GM12892 (cell line): ENCODE measurements around the gene CBFA2T2.

Experiments used
- DNase-seq: peaks from one replicate; pipeline ENCODE4 v3.0.0; 2011; ENCODE audit not compliant: insufficient read length
- FAIRE-seq: peaks from 2 replicates; lab custom pipeline; 2011; peaks lifted over from hg19 to GRCh38; lab: Jason Lieb, UNC
- POLR2A ChIP-seq: IDR thresholded peaks from 2 replicates; pipeline ENCODE4 v1.6.1; 2011; ENCODE audit warnings: low read depth, low read length, control low read depth
- POLR2AphosphoS5 ChIP-seq: IDR thresholded peaks from 2 replicates; pipeline ENCODE4 v1.6.1; 2011; ENCODE audit warnings: low read depth, low read length, control low read depth
- TAF1 ChIP-seq: IDR thresholded peaks from 2 replicates; pipeline ENCODE4 v1.6.1; 2011; ENCODE audit warnings: low read depth, mild to moderate bottlenecking, control low read depth, low read length, borderline replicate concordance

Gene CBFA2T2

GRCh38 chr20:33663161-33664084 is 173.5 kb downstream of the CBFA2T2 start:
- TF ChIP-seq POLR2A, result peak; percentile 84
- peak; percentile 62; the same call in 1 of the 2 replicates for TF ChIP-seq TAF1
- peak; percentile 83 for TF ChIP-seq POLR2AphosphoS5
- FAIRE-seq (peak; percentile 96), DNase-seq (peak; percentile 93)

GRCh38 chr20:33664085-33664761 is 174.3 kb downstream of the CBFA2T2 start:
- TF ChIP-seq POLR2AphosphoS5 (no peak), POLR2A (no peak), TAF1 (no peak)
- no peak for DNase-seq
- FAIRE-seq, result no peak

- no peak for TF ChIP-seq POLR2A
- FAIRE-seq (no peak), DNase-seq (no peak)
These were observed 174.9 kb downstream of the CBFA2T2 start for GRCh38 chr20:33664762-33665144.

DNA sequence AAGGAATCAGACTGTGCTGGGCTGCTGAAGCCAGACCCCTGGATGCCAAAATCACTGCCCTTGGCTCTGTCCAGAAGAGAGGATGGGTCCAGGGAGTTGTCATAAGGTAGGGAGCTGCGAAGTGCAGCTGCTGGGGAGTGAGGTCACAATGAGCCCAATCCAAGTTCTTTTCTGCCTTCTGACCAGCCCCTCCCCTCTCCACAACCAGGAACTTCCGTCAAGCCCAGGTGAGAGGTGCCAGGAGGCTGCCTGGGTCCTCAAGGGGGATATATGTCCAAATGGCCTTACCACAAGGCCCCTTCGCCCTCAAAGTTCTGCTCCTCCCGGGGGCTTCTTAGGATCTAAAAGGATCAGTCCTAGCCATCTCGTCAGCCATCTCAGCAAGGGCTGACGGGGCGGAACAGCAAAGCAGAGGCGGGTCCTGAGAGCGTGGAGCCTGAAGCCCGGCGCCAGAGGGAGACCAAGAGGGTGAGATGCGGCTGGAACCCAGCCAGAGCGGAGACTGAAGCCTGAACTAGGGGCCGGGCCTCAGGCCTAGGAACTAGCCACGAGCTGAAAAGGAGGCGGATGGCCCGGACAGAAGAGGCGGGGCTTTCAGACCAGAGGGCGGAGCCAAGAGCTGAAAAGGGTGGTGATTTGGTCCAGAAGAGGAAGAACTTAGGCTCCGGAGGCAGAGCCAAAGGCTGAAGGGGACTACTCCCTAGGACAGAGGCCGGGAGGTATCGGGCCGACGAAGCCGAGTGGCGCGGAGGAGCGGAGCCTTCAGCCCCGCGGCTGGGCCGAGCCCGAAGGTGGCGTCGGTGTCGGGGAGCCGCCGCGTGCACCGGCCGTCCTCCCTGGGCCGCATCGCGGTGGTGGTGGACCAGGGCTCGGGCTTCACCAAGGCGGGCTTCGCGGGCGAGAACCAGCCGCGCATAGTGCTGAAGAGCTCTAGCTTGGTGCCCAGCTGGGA is 176.7 kb downstream of the CBFA2T2 start, which contains the start of gene ACTL10:
Gene ACTL10 (plus strand): TSS at position 651 of the 952 bp plus-strand sequence. CDS start 555 bp downstream, outside the sequence.
- DNase-seq (peak; percentile 93), FAIRE-seq (peak; percentile 84)
- TF ChIP-seq POLR2A (peak; percentile 79), TAF1 (0 out of 2 replicates have a peak, but pooled peaks have one; percentile 63), POLR2AphosphoS5 (peak; percentile 77)

- TF ChIP-seq TAF1 (no peak), POLR2A (no peak), POLR2AphosphoS5 (no peak)
- FAIRE-seq (peak; percentile 24), DNase-seq (peak; percentile 50)
These were observed 177.4 kb downstream of the CBFA2T2 start for GRCh38 chr20:33667245-33667675.

- DNase-seq, result peak; percentile 91
- peak; percentile 92 for FAIRE-seq
- TF ChIP-seq POLR2AphosphoS5 (no peak), TAF1 (no peak), POLR2A (no peak)
These were observed 178.0 kb downstream of the CBFA2T2 start for GRCh38 chr20:33667676-33668465.

DNA sequence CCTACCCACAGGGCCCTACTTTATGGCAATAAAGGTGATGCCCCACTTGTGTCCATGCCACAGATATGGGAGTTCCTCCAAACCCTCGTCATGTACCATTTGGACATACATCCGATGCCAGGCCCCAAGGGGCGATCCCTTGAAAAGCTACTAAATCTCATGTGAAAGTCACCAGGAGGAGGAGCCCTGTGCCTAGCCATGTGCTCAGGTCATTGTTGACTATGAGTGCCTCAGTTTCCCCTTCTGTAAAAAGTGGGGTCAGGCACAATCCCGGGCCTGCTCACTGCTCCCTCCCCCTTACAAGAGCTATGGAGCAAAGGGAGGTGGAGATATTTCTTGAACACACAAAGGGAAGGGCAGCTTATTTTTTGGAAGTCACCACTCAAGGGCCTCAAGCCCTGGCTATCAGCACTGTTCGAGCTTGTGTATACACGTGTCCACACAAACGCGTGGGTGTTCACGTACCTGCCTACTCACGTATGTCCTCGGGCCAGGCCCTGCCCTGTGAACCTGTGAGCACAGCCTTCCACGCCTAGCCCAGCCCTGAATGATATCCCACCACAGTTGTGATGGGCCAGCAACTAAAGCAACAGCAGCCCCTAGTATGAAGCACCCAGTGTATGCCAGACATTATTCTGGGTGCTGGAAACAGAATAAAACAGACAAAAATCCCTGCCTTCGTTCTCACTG is 178.7 kb downstream of the CBFA2T2 start:
- DNase-seq (no peak), FAIRE-seq (no peak)
- TF ChIP-seq POLR2A (no peak; the same call in 1 of the 2 replicates), TAF1 (no peak), POLR2AphosphoS5 (no peak)

DNA sequence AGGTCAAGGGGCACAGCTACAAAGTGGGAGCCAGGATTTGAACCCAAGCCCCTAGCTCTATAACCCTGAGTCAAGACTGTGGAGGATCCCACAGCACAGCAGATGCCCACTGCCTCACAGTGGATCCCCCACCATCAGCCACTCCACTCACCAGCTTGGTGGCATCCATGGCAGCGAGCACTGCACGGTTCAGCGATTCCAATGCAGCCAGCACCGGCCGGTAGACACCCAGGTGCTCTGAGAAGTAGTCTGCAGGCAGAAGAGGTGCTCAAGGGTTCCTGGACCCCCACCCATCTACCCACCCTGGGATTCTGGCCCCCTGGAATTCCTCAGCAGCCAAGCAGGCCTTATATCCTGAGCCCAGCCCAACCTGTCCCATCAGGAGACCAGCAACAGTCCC is 179.3 kb downstream of the CBFA2T2 start:
- no peak for FAIRE-seq
- DNase-seq, result no peak
- TF ChIP-seq POLR2AphosphoS5 (no peak), TAF1 (no peak), POLR2A (no peak)

GRCh38 chr20:33669873-33670640 is 180.2 kb downstream of the CBFA2T2 start:
- DNase-seq, result no peak
- no peak for FAIRE-seq
- TF ChIP-seq POLR2AphosphoS5 (no peak), POLR2A (no peak), TAF1 (no peak)
